T-helper 2 cell treated with Interferon-gamma antibody and Interleukin-4, amounts not matched to agents 5 μg/mL and 100 μg/mL, for 36 hours (primary cell): ENCODE results near the gene ERICH2.
"Not testable (repeated sequence)": the region's sequence is repeated elsewhere in the genome, so short reads cannot be mapped to it uniquely, and the experiment has no call there.

ENCODE experiments used
- DNase-seq: peaks from one replicate; pipeline ENCODE4 v3.0.0; 2021; ENCODE audit warnings: low spot score
- H3K27ac Mint-ChIP-seq: one replicate; pipeline ENCODE4 v1.8.0; 2021; ENCODE audit warnings: mild to moderate bottlenecking, mixed read lengths
- H3K27me3 Mint-ChIP-seq: one replicate; pipeline ENCODE4 v1.8.0; 2021; ENCODE audit warnings: low read depth, mixed read lengths
- H3K36me3 Mint-ChIP-seq: one replicate; pipeline ENCODE4 v1.8.0; 2021; ENCODE audit warnings: low read depth, mixed read lengths
- H3K4me1 Mint-ChIP-seq: one replicate; pipeline ENCODE4 v1.8.0; 2021; ENCODE audit warnings: low read depth, mixed read lengths
- H3K4me3 Mint-ChIP-seq: one replicate; pipeline ENCODE4 v1.8.0; 2022; ENCODE audit warnings: mild to moderate bottlenecking, moderate library complexity, mixed read lengths
- H3K9me3 Mint-ChIP-seq: one replicate; pipeline ENCODE4 v1.8.0; 2021; ENCODE audit warnings: mixed read lengths

ERICH2 gene, protein sequence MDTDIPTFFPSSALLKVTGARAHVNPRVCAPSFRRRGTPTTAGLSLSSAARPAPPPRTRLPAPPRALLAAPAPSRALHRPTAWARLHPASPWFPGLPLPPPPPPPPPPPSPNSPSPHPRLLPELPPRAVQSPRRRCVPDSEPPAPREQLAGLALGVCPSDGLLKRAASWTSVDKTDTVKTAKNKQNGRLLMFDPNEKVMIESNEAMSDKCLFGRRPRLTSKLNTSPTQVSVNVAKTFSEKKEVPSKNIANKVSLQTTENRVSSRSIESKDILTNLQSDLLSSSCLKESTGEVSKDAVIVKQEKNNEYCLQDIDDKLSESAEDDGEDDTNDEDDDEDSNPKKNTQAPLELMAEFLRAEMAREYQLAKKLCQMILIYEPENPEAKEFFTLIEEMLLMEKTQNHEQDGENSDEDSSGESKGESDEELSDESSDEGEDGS

DNA sequence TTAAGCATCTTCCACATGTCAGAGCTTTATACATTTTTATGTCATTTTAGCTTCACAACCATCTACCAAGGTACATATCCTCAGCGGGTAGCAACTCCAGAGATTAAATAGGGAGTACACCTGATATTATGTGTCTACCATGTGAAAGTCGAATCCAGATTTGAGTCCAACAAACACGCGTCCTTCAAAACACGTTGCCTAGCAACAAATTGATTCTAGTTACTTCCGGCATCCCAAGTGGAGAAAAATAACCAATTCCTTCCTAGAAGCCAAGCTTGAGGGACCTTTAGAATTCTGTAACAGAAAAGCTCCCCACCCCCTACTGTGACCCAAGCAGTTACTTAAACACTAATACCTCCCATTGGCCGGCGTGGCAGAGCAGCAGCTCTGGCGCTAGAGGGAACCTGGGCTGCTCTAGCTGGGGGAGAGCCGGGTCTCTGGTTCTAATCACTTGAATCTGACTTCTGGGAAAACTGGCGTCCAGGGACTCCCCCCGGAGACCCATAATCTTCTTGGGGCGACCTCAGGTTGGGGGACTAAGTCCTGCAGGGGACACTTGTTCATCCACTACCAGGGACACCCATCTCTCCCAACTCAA, at the start of gene ERICH2:
TSS of gene ERICH2 (plus strand) at position 371 of the 598 bp plus-strand sequence. CDS start 304 bp downstream, outside the sequence.
- no peaks in the 10 kb centered on the region for H3K36me3 Mint-ChIP-seq
- peak within 1 kb of the TSS; percentile 72 for H3K27ac Mint-ChIP-seq
- peak; percentile 28 for DNase-seq
- peaks cover 35% of the 10 kb centered on the region for H3K27me3 Mint-ChIP-seq
- no peaks in the 10 kb centered on the region for H3K9me3 Mint-ChIP-seq
- peak within 1 kb of the TSS; percentile 90 for H3K4me3 Mint-ChIP-seq
- peaks cover 15% of the 10 kb centered on the region for H3K4me1 Mint-ChIP-seq

DNA sequence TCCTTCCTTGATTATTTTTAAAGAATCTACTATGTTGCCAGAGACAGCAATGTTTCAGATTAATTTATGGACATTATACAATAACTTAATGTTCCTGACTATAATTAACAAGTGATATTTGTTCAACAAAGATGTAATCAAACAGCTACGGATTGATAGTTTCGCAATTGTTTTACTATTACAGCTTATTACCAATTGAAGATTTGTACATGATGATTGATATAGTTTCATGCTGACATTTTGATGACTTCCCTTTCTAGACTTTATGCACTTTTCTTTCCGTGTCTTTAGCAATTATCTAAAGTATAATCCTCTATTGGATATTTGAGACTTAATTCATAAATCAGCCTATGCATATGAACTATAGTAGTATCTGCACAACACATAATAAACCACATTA, 48.5 kb upstream of the ERICH2 start:
- H3K4me3 Mint-ChIP-seq = no peak overlapping the region
- peaks cover 1% of the 10 kb centered on the region for H3K4me1 Mint-ChIP-seq
- H3K36me3 Mint-ChIP-seq = no peaks in the 10 kb centered on the region
- H3K27ac Mint-ChIP-seq = no peak overlapping the region
- no peak for DNase-seq
- H3K27me3 Mint-ChIP-seq = peaks cover 62% of the 10 kb centered on the region
- no peaks in the 10 kb centered on the region for H3K9me3 Mint-ChIP-seq

DNA sequence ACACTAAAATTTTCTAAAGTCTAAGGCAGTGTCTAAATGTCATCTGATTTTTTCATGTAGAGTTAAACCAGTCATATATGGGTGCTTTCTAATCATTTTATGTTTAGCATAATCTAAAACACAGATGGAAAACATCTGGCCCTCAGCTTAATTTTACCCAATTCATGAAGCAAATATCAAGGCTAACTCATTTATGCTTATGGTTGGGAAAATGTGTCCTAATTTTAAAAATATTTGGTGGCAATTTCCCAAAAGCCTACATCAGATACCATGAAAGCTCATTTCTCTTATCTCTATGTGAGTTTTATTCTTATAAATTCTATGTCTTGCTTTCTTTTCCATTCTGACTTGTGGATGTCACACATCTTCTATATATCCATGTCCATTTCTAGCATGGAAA, 47.9 kb upstream of the ERICH2 start:
- no peaks in the 10 kb centered on the region for H3K36me3 Mint-ChIP-seq
- peaks cover 1% of the 10 kb centered on the region for H3K4me1 Mint-ChIP-seq
- H3K27me3 Mint-ChIP-seq = peaks cover 58% of the 10 kb centered on the region
- no peaks in the 10 kb centered on the region for H3K9me3 Mint-ChIP-seq
- no peak overlapping the region for H3K4me3 Mint-ChIP-seq
- no peak for DNase-seq
- no peak overlapping the region for H3K27ac Mint-ChIP-seq

- H3K4me1 Mint-ChIP-seq = no peaks in the 10 kb centered on the region
- no peaks in the 10 kb centered on the region for H3K36me3 Mint-ChIP-seq
- H3K27ac Mint-ChIP-seq = no peak overlapping the region
- no peaks in the 10 kb centered on the region for H3K9me3 Mint-ChIP-seq
- peaks cover 51% of the 10 kb centered on the region for H3K27me3 Mint-ChIP-seq
- no peak for DNase-seq
- H3K4me3 Mint-ChIP-seq = no peak overlapping the region
Measured at GRCh38 chr2:170723446-170723958, 46.7 kb upstream of the ERICH2 start.

GRCh38 chr2:170733798-170734600, 36.2 kb upstream of the ERICH2 start:
- H3K9me3 Mint-ChIP-seq = no peaks in the 10 kb centered on the region

GRCh38 chr2:170734601-170735000, 35.6 kb upstream of the ERICH2 start:
- H3K27me3 Mint-ChIP-seq = peaks cover 36% of the 10 kb centered on the region
- not testable (repeated sequence) for DNase-seq, H3K36me3 Mint-ChIP-seq, H3K9me3 Mint-ChIP-seq, H3K4me1 Mint-ChIP-seq, H3K4me3 Mint-ChIP-seq, H3K27ac Mint-ChIP-seq

More at GRCh38 chr2:170733798-170734600, 36.2 kb upstream of the ERICH2 start:
- H3K4me1 Mint-ChIP-seq = no peaks in the 10 kb centered on the region
- H3K27me3 Mint-ChIP-seq = peaks cover 35% of the 10 kb centered on the region
- no peak for DNase-seq
- no peaks in the 10 kb centered on the region for H3K36me3 Mint-ChIP-seq
- H3K27ac Mint-ChIP-seq = no peak overlapping the region
- H3K4me3 Mint-ChIP-seq = no peak overlapping the region

DNA sequence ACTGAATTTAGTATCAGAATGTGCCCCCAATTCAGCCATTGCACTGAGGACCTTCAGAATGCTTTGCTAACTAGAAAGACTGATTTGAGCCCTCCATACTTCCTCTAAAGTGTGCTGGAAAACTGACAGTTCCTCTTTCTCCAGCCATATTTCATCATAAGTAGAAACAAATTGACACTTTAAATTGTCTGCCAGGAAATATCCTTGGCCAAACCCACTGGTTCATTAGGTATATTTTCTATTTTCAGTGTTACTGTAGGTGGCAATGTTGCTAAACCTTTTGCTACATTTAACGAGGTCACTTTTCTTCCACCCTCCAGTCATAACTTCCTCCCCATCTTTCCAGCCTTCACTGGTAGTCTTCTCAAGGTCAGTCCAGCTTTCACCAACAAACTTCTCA, 33.5 kb upstream of the ERICH2 start:
- no peak for DNase-seq
- no peak overlapping the region for H3K4me3 Mint-ChIP-seq
- no peak overlapping the region for H3K27ac Mint-ChIP-seq
- H3K9me3 Mint-ChIP-seq = no peaks in the 10 kb centered on the region
- no peaks in the 10 kb centered on the region for H3K4me1 Mint-ChIP-seq
- no peaks in the 10 kb centered on the region for H3K36me3 Mint-ChIP-seq
- H3K27me3 Mint-ChIP-seq = peaks cover 32% of the 10 kb centered on the region

- no peaks in the 10 kb centered on the region for H3K9me3 Mint-ChIP-seq
- DNase-seq = no peak
- peaks cover 31% of the 10 kb centered on the region for H3K27me3 Mint-ChIP-seq
- no peaks in the 10 kb centered on the region for H3K36me3 Mint-ChIP-seq
- no peak overlapping the region for H3K4me3 Mint-ChIP-seq
- no peaks in the 10 kb centered on the region for H3K4me1 Mint-ChIP-seq
- no peak overlapping the region for H3K27ac Mint-ChIP-seq
Measured at GRCh38 chr2:170737406-170737805, 32.8 kb upstream of the ERICH2 start.

- Mint-ChIP-seq H3K4me1 (no peaks in the 10 kb centered on the region), H3K36me3 (no peaks in the 10 kb centered on the region), H3K27ac (no peak overlapping the region), H3K4me3 (no peak overlapping the region), H3K9me3 (no peaks in the 10 kb centered on the region), H3K27me3 (peaks cover 29% of the 10 kb centered on the region)
- DNase-seq = no peak
Measured at GRCh38 chr2:170737821-170738220, 32.4 kb upstream of the ERICH2 start.

- Mint-ChIP-seq H3K4me1 (no peaks in the 10 kb centered on the region), H3K27me3 (peaks cover 28% of the 10 kb centered on the region), H3K27ac (no peak overlapping the region), H3K9me3 (no peaks in the 10 kb centered on the region), H3K4me3 (no peak overlapping the region), H3K36me3 (no peaks in the 10 kb centered on the region)
- DNase-seq = no peak
Measured at GRCh38 chr2:170739048-170739447, 31.1 kb upstream of the ERICH2 start.

- Mint-ChIP-seq H3K27ac (no peak overlapping the region), H3K9me3 (no peaks in the 10 kb centered on the region), H3K27me3 (peaks cover 29% of the 10 kb centered on the region), H3K36me3 (no peaks in the 10 kb centered on the region), H3K4me3 (no peak overlapping the region), H3K4me1 (no peaks in the 10 kb centered on the region)
- no peak for DNase-seq
Measured at GRCh38 chr2:170739507-170740046, 30.6 kb upstream of the ERICH2 start.

DNA sequence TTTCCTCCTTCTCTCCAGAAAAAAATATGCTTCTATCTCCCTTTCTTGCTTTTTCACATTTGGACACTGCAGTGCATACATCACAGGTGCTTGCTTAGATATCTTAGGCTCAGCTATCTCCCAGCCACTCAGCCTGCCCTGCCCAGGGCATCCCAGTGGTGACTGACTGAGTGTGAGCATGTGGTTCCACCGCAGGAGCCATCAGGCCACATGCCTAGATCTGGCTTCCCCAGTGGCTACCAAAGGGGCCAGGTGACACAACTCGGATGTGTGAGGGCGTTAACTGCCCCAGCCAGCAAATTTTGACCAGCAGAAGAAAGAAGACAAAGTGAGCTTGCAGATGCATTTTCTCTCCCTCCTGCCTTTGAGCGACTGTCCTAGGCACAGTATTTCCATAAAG, 29.5 kb upstream of the ERICH2 start:
- Mint-ChIP-seq H3K27ac (no peak overlapping the region), H3K4me1 (no peaks in the 10 kb centered on the region), H3K9me3 (no peaks in the 10 kb centered on the region), H3K36me3 (no peaks in the 10 kb centered on the region), H3K27me3 (peaks cover 34% of the 10 kb centered on the region), H3K4me3 (no peak overlapping the region)
- DNase-seq = no peak

- Mint-ChIP-seq H3K9me3 (no peaks in the 10 kb centered on the region), H3K27me3 (peaks cover 27% of the 10 kb centered on the region), H3K36me3 (no peaks in the 10 kb centered on the region), H3K4me1 (no peaks in the 10 kb centered on the region), H3K27ac (no peak overlapping the region), H3K4me3 (no peak overlapping the region)
- DNase-seq = no peak
Measured at GRCh38 chr2:170742000-170742399, 28.2 kb upstream of the ERICH2 start.
